ENCODE measurements around the gene CDH2.

DNA sequence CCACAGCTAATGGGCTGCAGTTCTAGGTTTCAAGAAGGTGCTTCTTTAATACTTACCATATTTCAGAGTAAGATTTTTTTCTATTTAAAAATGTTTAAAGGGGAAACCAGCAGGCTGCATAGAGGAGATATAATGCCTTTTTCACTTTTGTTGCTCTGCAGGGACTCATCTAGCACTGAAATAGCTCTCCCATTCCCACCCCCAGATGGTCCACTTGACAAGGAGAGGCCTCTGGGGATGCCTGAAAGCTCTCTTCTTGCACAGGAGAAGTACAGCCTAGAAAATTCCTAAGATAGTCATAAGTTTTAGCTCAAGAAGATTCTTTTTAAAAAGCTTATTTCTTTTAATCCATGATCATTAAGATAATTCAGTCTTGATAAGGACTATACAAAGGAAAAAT, 126.4 kb downstream of the CDH2 start:
- TF ChIP-seq EZH2 (IDR thresholded peaks at IDR 0.05; ENCODE audit: borderline replicate concordance) (no peak), EZH2phosphoT487 (IDR thresholded peaks at IDR 0.05; ENCODE audit: low read depth, severe bottlenecking, unreplicated experiment) (no peak)
- TF ChIP-seq, protein P1, sequence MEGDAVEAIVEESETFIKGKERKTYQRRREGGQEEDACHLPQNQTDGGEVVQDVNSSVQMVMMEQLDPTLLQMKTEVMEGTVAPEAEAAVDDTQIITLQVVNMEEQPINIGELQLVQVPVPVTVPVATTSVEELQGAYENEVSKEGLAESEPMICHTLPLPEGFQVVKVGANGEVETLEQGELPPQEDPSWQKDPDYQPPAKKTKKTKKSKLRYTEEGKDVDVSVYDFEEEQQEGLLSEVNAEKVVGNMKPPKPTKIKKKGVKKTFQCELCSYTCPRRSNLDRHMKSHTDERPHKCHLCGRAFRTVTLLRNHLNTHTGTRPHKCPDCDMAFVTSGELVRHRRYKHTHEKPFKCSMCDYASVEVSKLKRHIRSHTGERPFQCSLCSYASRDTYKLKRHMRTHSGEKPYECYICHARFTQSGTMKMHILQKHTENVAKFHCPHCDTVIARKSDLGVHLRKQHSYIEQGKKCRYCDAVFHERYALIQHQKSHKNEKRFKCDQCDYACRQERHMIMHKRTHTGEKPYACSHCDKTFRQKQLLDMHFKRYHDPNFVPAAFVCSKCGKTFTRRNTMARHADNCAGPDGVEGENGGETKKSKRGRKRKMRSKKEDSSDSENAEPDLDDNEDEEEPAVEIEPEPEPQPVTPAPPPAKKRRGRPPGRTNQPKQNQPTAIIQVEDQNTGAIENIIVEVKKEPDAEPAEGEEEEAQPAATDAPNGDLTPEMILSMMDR (IDR thresholded peaks at IDR 0.05; ENCODE audit: poor library complexity): no peak
